Nephron progenitor cell (in vitro differentiated cells): Measurements from ENCODE around the gene PTPRF.

ENCODE experiments used
- DNase-seq: peaks from one replicate; pipeline ENCODE4 v3.0.0; 2021
- H3K27ac Mint-ChIP-seq: 2 replicates; pipeline ENCODE4 v1.8.0; 2021; ENCODE audit warnings: mild to moderate bottlenecking, moderate library complexity, mixed read lengths
- H3K27me3 Mint-ChIP-seq: 2 replicates; pipeline ENCODE4 v1.8.0; 2021; ENCODE audit warnings: mild to moderate bottlenecking, low read depth, mixed read lengths; ENCODE audit not compliant: poor library complexity
- H3K36me3 Mint-ChIP-seq: 2 replicates; pipeline ENCODE4 v1.8.0; 2021; ENCODE audit warnings: low read depth, mixed read lengths
- H3K4me1 Mint-ChIP-seq: 2 replicates; pipeline ENCODE4 v1.8.0; 2021; ENCODE audit warnings: mixed read lengths
- H3K4me3 Mint-ChIP-seq: 2 replicates; pipeline ENCODE4 v1.8.0; 2021; ENCODE audit warnings: mild to moderate bottlenecking, moderate library complexity, mixed read lengths
- H3K9me3 Mint-ChIP-seq: 2 replicates; pipeline ENCODE4 v1.8.0; 2021; ENCODE audit warnings: mild to moderate bottlenecking, moderate library complexity, mixed read lengths
- CTCF ChIP-seq: fragments of 200-600 bp; sonication (generic); IDR thresholded peaks from 2 replicates; pipeline ENCODE4 v1.5.0; 2021; ENCODE audit warnings: antibody characterized with exemption

Gene PTPRF

GRCh38 chr1:43608827-43609226 is 78.1 kb downstream of the PTPRF start:
- no peak for DNase-seq
- TF ChIP-seq CTCF, result no peak
- no peaks in the 10 kb centered on the region for H3K9me3 Mint-ChIP-seq
- H3K36me3 Mint-ChIP-seq, result peaks cover 52% of the 10 kb centered on the region
- no peaks in the 10 kb centered on the region for H3K4me1 Mint-ChIP-seq
- H3K4me3 Mint-ChIP-seq, result no peak overlapping the region
- H3K27me3 Mint-ChIP-seq, result peaks cover 5% of the 10 kb centered on the region
- peak overlapping the region; percentile 54 for H3K27ac Mint-ChIP-seq

GRCh38 chr1:43610339-43610738 is 79.7 kb downstream of the PTPRF start:
- Mint-ChIP-seq H3K4me3 (no peak overlapping the region), H3K4me1 (no peaks in the 10 kb centered on the region), H3K27me3 (peaks cover 5% of the 10 kb centered on the region), H3K27ac (no peak overlapping the region), H3K36me3 (peaks cover 52% of the 10 kb centered on the region), H3K9me3 (no peaks in the 10 kb centered on the region)
- DNase-seq, result no peak
- no peak for TF ChIP-seq CTCF

- peak overlapping the region; percentile 4 for H3K27ac Mint-ChIP-seq
- no peak for DNase-seq
- H3K4me1 Mint-ChIP-seq, result no peaks in the 10 kb centered on the region
- no peak overlapping the region for H3K4me3 Mint-ChIP-seq
- peaks cover 64% of the 10 kb centered on the region for H3K36me3 Mint-ChIP-seq
- TF ChIP-seq CTCF, result no peak
- H3K27me3 Mint-ChIP-seq, result peaks cover 9% of the 10 kb centered on the region
- H3K9me3 Mint-ChIP-seq, result no peaks in the 10 kb centered on the region
Measured at GRCh38 chr1:43611950-43612349, 81.3 kb downstream of the PTPRF start.

- DNase-seq, result no peak
- Mint-ChIP-seq H3K4me3 (no peak overlapping the region), H3K36me3 (peaks cover 59% of the 10 kb centered on the region), H3K27ac (peak overlapping the region; percentile 4), H3K9me3 (no peaks in the 10 kb centered on the region), H3K4me1 (no peaks in the 10 kb centered on the region), H3K27me3 (peaks cover 9% of the 10 kb centered on the region)
- no peak for TF ChIP-seq CTCF
Measured at GRCh38 chr1:43612406-43612805, 81.7 kb downstream of the PTPRF start.

- no peaks in the 10 kb centered on the region for H3K9me3 Mint-ChIP-seq
- DNase-seq, result no peak
- no peak overlapping the region for H3K27ac Mint-ChIP-seq
- H3K4me1 Mint-ChIP-seq, result no peaks in the 10 kb centered on the region
- peaks cover 57% of the 10 kb centered on the region for H3K36me3 Mint-ChIP-seq
- no peak for TF ChIP-seq CTCF
- no peak overlapping the region for H3K4me3 Mint-ChIP-seq
- peaks cover 9% of the 10 kb centered on the region for H3K27me3 Mint-ChIP-seq
Measured at GRCh38 chr1:43613075-43613942, 82.6 kb downstream of the PTPRF start.

GRCh38 chr1:43614211-43614610 is 83.5 kb downstream of the PTPRF start:
- H3K27me3 Mint-ChIP-seq, result peaks cover 9% of the 10 kb centered on the region
- H3K36me3 Mint-ChIP-seq, result peaks cover 54% of the 10 kb centered on the region
- no peaks in the 10 kb centered on the region for H3K4me1 Mint-ChIP-seq
- no peak overlapping the region for H3K4me3 Mint-ChIP-seq
- H3K9me3 Mint-ChIP-seq, result no peaks in the 10 kb centered on the region
- TF ChIP-seq CTCF, result no peak
- H3K27ac Mint-ChIP-seq, result no peak overlapping the region
- DNase-seq, result no peak
